ENCODE data around the gene TCF7L1. TPM values are rescaled to one million over a fixed set of nuclear protein-coding genes. Genes with fewer than 3 reads are reported as not detected.

TCF7L1 gene
- total and polyA plus RNA-seq, 2 of the 13 experiments (the other 11 are each of a cell fraction or from before 2014, with no cell fraction given): 0.04 to 0.15 TPM

- TF ChIP-seq ZNF232 (CRISPR knock-in tag; IDR thresholded peaks at IDR 0.05; ENCODE audit: borderline replicate concordance) (no peak; the same call in 1 of the 2 replicates), DNMT3B (CRISPR knock-in tag; conservative IDR thresholded peaks at IDR 0.05) (peak; percentile 65; the same call in 1 of the 2 replicates), ZNF33B (CRISPR knock-in tag; IDR thresholded peaks at IDR 0.05) (no peak), TFE3 (CRISPR knock-in tag; IDR thresholded peaks at IDR 0.05) (no peak), ZNF143 (CRISPR knock-in tag; IDR thresholded peaks at IDR 0.05) (peak; percentile 58; the same call in 1 of the 2 replicates), NR2C2 (CRISPR knock-in tag; IDR thresholded peaks at IDR 0.05; ENCODE audit: borderline replicate concordance) (no peak), HNF1A (IDR thresholded peaks at IDR 0.05; ENCODE audit: low read depth) (no peak), HNF1A (CRISPR knock-in tag; IDR thresholded peaks at IDR 0.05; ENCODE audit: borderline replicate concordance) (no peak), SATB2 (CRISPR knock-in tag; IDR thresholded peaks at IDR 0.05) (no peak), ZNF136 (CRISPR knock-in tag; IDR thresholded peaks at IDR 0.05; ENCODE audit: low read depth) (no peak), AGO2 (optimal IDR thresholded peaks at IDR 0.05; ENCODE audit: low read depth, low read length) (no peak), ZNF414 (CRISPR knock-in tag; IDR thresholded peaks at IDR 0.05) (no peak), HNF1B (CRISPR knock-in tag; IDR thresholded peaks at IDR 0.05) (no peak), KLF11 (CRISPR knock-in tag; IDR thresholded peaks at IDR 0.05) (no peak), MED13 (CRISPR knock-in tag; IDR thresholded peaks at IDR 0.05) (peak; percentile 9; the same call in 1 of the 2 replicates), DR1 (CRISPR knock-in tag; IDR thresholded peaks at IDR 0.05) (no peak), ZNF780A (CRISPR knock-in tag; IDR thresholded peaks at IDR 0.05) (no peak), ZNF720 (CRISPR knock-in tag; IDR thresholded peaks at IDR 0.05) (no peak), ZSCAN21 (CRISPR knock-in tag; IDR thresholded peaks at IDR 0.05; ENCODE audit: borderline replicate concordance) (no peak), ZNF510 (CRISPR knock-in tag; IDR thresholded peaks at IDR 0.05; ENCODE audit: low read depth) (no peak), TP53 (CRISPR knock-in tag; conservative IDR thresholded peaks at IDR 0.05) (no peak), ZNF446 (CRISPR knock-in tag; IDR thresholded peaks at IDR 0.05) (no peak), SIN3A (IDR thresholded peaks at IDR 0.05; ENCODE audit: borderline replicate concordance, low read depth, low read length) (no peak), MBNL3 (CRISPR knock-in tag; conservative IDR thresholded peaks at IDR 0.05) (no peak)
These were observed 193.4 kb downstream of the TCF7L1 start (continued) for GRCh38 chr2:85326406-85327159.

Measured in HepG2 (cell line).